ENCODE data around the gene APOM. TPM values are rescaled to one million over a fixed set of nuclear protein-coding genes. Genes with fewer than 3 reads are reported as not detected.

Gene APOM
- total RNA-seq (1 to 10 TPM in 6 of 7 donors, under 1 TPM in 1; 0.66 to 3.9 (median 2.5) TPM), polyA plus RNA-seq (1 to 10 TPM; 4.7 to 9.7 (median 7.5) TPM)
- long read RNA-seq, donor 1, partial matches to known transcripts, result 0 of 3 reads
- long read RNA-seq, donor 1, other reads (novel, unspliced or antisense), result 0 of 3 reads
- long read RNA-seq, donor 2, result 0 reads

DNA sequence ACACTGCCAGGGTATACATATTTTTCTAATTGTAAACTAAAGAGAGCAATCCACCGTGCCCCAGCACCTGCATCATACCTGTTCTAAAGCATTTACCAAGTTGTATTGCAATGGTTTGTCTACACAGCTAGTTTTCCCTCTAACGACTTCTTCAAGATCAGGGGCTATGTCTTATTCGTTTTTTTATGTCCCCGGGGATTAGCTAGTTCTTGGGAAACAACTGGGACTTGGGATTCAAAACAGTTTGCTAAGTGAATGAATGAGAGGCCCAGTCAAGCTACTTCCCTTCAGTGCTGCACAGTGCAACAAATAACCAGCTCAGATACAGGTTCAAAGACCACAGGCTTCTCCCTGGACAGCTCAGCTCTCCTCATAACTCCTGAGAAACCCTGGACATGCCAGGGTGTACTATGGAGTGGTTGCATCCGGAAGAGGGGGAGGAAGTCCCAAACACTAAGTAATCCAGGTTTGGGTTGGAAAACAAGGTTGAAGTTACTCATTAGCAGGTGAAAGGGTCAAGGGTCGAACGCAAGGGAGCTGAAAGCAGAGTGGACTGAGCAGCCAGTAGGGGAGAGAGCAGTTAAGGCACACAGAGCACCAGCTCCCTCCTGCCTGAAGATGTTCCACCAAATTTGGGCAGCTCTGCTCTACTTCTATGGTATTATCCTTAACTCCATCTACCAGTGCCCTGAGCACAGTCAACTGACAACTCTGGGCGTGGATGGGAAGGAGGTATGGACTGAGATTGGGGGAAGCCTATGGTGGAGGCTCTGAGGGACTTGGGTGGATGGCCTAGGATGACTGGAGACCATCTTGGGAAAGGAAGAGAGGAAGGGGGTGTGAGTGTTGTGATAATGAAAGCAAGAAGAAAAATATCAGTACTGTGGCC is at the start of gene APOM:
APOM (plus strand) TSS at position 546 of the 889 bp plus-strand sequence; CDS start at position 619, 73 bp downstream.
- intact Hi-C loops (cut with DNase I; ENCODE audit: low total_unique reads), result no loop called here
- no peak for TF ChIP-seq POLR2AphosphoS5 (IDR thresholded peaks at IDR 0.05)
- TF ChIP-seq, protein P1, sequence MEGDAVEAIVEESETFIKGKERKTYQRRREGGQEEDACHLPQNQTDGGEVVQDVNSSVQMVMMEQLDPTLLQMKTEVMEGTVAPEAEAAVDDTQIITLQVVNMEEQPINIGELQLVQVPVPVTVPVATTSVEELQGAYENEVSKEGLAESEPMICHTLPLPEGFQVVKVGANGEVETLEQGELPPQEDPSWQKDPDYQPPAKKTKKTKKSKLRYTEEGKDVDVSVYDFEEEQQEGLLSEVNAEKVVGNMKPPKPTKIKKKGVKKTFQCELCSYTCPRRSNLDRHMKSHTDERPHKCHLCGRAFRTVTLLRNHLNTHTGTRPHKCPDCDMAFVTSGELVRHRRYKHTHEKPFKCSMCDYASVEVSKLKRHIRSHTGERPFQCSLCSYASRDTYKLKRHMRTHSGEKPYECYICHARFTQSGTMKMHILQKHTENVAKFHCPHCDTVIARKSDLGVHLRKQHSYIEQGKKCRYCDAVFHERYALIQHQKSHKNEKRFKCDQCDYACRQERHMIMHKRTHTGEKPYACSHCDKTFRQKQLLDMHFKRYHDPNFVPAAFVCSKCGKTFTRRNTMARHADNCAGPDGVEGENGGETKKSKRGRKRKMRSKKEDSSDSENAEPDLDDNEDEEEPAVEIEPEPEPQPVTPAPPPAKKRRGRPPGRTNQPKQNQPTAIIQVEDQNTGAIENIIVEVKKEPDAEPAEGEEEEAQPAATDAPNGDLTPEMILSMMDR (IDR thresholded peaks at IDR 0.05 in 8 of 11, conservative IDR thresholded peaks at IDR 0.05 in 3 of 11), result no peak
- TF ChIP-seq POLR2A (IDR thresholded peaks at IDR 0.05), result no peak
- WGBS, 5 donors, result 86 to 96% (median 91%) methylated on average over 8 of the region's 8 CpGs
- Histone ChIP-seq H3K27ac (peak within 1 kb of the TSS in 1 of 8 donors; percentile 28), H3K27me3 (replicated peaks in 1 of 7) (no peaks in the 10 kb centered on the region), H3K36me3 (peaks cover 0 to 54% (median 15%) of the 10 kb centered on the region in 6 donors), H3K4me3 (no peak within 1 kb of the TSS), H3K9me3 (no peaks in the 10 kb centered on the region), H3K4me1 (peaks cover 38 to 86% (median 64%) of the 10 kb centered on the region in 6 donors)
- DNase-seq, result no peak

DNA sequence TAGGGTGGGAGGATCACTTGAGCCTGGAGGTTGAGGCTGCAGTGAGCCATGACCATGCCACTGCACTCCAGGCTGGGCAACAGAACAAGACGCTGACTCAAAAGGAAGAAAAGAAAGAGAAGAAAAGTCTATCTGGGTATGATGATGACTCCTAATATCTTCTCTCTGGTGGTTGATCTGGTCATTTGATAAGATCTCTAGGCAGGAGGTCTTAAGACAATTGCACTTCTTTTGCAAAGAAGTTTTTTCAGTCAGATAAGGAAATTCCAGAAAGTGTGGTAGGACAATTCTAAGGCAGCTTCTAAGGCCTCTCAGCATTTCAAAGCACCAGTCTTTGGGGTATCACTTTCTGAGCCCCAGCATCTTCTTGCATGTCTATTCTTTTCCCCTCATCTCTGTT is 48.4 kb upstream of the APOM start:
- Histone ChIP-seq H3K9me3 (no peaks in the 10 kb centered on the region), H3K27me3 (replicated peaks in 1 of 7) (no peaks in the 10 kb centered on the region), H3K27ac (no peak overlapping the region), H3K36me3 (no peaks in the 10 kb centered on the region), H3K4me3 (no peak overlapping the region), H3K4me1 (no peaks in the 10 kb centered on the region)
- TF ChIP-seq, protein P1 (IDR thresholded peaks at IDR 0.05 in 8 of 11, conservative IDR thresholded peaks at IDR 0.05 in 3 of 11), result no peak
- TF ChIP-seq POLR2A (IDR thresholded peaks at IDR 0.05) (no peak), POLR2AphosphoS5 (IDR thresholded peaks at IDR 0.05) (no peak)
- WGBS, 5 donors, result 64 to 91% (median 74%) methylated on average over 1 of the region's 1 CpG
- DNase-seq, result no peak
- intact Hi-C loops (cut with DNase I; ENCODE audit: low total_unique reads), result no loop called here

DNA sequence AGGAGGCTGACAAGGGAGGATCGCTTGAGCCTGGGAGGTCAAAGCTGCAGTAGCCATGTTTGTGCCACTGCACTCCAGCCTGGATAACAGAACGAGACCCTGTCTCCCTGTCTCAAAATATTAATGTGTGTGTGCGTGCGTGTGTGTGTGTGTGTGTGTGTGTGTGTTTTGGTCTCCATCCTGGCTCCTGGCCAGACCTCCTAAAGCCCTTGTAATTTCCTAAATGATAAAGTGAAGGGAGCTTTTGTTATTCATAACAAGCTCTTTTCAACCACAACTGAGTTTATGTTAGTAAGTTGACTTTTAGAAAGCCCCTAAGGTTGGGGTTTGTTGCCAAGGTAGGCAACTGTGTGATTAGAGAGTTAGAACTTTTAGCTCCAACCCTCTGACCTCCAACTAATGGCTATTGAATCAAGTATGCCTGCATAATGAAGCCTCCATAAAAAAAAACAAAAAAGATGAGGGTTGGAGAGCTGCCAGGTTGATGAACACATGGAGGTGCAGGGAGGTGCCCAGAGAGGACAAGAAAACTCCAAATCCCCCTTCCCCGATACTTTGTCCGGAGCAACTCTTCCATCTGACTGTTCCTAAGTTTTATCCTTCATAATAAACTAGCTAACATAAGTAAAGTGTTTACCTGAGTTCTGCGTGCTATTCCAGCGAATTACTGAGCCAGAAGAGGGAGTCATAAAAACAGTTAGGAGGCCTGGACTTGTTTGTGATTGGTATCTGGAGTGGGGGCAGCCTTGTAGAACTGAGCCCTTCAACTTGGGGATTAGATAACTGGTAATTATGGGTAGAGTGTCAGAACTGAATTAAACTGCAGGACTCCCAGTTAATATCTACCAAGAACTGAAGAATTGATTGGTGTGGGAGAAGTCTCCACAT is 45.9 kb upstream of the APOM start:
- no peaks in the 10 kb centered on the region for H3K27me3 ChIP-seq (replicated peaks in 1 of 7)
- DNase-seq, result no peak
- no peaks in the 10 kb centered on the region for H3K9me3 ChIP-seq
- H3K36me3 ChIP-seq, result no peaks in the 10 kb centered on the region
- H3K4me3 ChIP-seq, result no peak overlapping the region
- H3K27ac ChIP-seq, result no peak overlapping the region
- WGBS, 5 donors, result 76 to 81% (median 77%) methylated on average over 8 of the region's 8 CpGs
- no peak for TF ChIP-seq POLR2AphosphoS5 (IDR thresholded peaks at IDR 0.05)
- TF ChIP-seq POLR2A (IDR thresholded peaks at IDR 0.05), result no peak
- TF ChIP-seq, protein P1 (IDR thresholded peaks at IDR 0.05 in 8 of 11, conservative IDR thresholded peaks at IDR 0.05 in 3 of 11), result no peak
- intact Hi-C loops (cut with DNase I; ENCODE audit: low total_unique reads), result no loop called here
- peaks cover 0 to 14% (median 11%) of the 10 kb centered on the region in 6 donors for H3K4me1 ChIP-seq
